Large intestine (tissue), 3 donors: Measurements from ENCODE around the gene RER1. TPM values are rescaled to one million over a fixed set of nuclear protein-coding genes. Genes with fewer than 3 reads are reported as not detected.

Experiments used
- DNase-seq, 2 donors: peaks; one replicate each; pipeline versions ENCODE4 v3.0.0 to v3.0.0-alpha.2; 2013
- H3K27ac ChIP-seq: one replicate; pipeline ENCODE4 v1.5.1; 2013; ENCODE audit warnings: low read length
- H3K27me3 ChIP-seq: 2 replicates; pipeline ENCODE4 v1.6.1; 2013; ENCODE audit warnings: low read length; ENCODE audit not compliant: control insufficient read depth, insufficient read depth
- H3K36me3 ChIP-seq: 2 replicates; pipeline ENCODE4 v1.6.1; 2013; ENCODE audit warnings: low read length; ENCODE audit not compliant: control insufficient read depth, insufficient read depth
- H3K4me1 ChIP-seq: one replicate; pipeline ENCODE4 v1.6.1; 2013; ENCODE audit warnings: low read length; ENCODE audit not compliant: control insufficient read depth, insufficient read depth
- H3K4me3 ChIP-seq: one replicate; pipeline ENCODE4 v1.5.1; 2013; ENCODE audit warnings: low read length
- H3K9me3 ChIP-seq: one replicate; pipeline ENCODE4 v1.6.1; 2013; ENCODE audit warnings: mild to moderate bottlenecking, low read depth, low read length, moderate library complexity; ENCODE audit not compliant: control insufficient read depth
- WGBS: methylation state at CpG from one replicate; pipeline ENCODE4 v1.1.5; 2013; ENCODE audit warnings: low lambda C conversion rate; ENCODE audit not compliant: insufficient coverage; 5-methylcytosine and 5-hydroxymethylcytosine counted together
- polyA plus RNA-seq: library from polyadenylated mRNA; unstranded; fragments of 120-200 nt; gene quantifications from one replicate; pipeline ENCODE4 v1.2.1, GENCODE V29; 2013

Gene RER1
- polyA plus RNA-seq, 1 donor = 139 TPM

DNA sequence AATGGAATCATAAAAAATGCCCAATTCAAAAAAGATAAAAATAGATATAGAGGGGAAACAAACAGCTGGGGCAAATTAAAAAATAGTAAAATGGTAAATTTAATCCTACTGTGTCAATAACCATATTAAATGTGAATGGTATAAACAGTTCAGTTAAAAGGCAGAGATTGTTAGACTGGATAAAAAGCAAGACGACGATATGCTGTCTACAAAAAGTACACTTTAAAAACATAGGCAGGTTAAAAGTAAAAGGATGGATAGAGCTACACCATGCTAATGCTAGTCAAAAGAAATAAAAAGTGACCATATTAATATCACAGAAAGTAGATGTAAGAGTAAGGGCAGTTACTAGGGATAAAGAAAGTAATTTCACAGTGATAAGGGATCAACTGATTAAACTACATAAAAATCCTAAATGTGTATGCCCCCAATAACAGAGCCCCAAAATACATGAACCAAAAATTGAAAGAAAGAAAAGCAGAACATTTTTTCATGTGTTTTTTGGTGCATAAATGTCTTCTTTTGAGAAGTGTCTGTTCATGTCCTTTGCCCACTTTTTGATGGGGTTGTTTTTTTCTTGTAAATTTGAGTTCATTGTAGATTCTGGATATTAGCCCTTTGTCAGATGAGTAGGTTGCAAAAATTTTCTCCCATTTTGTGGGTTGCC, 27.7 kb upstream of the RER1 start:
- no peaks in the 10 kb centered on the region for H3K27me3 ChIP-seq
- DNase-seq = no peak
- 100% methylated on average over 2 of the region's 2 CpGs for WGBS
- no peaks in the 10 kb centered on the region for H3K9me3 ChIP-seq
- H3K27ac ChIP-seq = no peak overlapping the region
- no peaks in the 10 kb centered on the region for H3K36me3 ChIP-seq
- H3K4me3 ChIP-seq = no peak overlapping the region
- no peaks in the 10 kb centered on the region for H3K4me1 ChIP-seq

- H3K4me1 ChIP-seq = no peaks in the 10 kb centered on the region
- no peak overlapping the region for H3K27ac ChIP-seq
- no peaks in the 10 kb centered on the region for H3K27me3 ChIP-seq
- DNase-seq = no peak
- no peaks in the 10 kb centered on the region for H3K9me3 ChIP-seq
- WGBS = no CpG with 5 or more reads among the region's 8 CpGs
- no peaks in the 10 kb centered on the region for H3K36me3 ChIP-seq
- no peak overlapping the region for H3K4me3 ChIP-seq
These were observed 23.4 kb upstream of the RER1 start for GRCh38 chr1:2368053-2368744.

- Histone ChIP-seq H3K4me3 (no peak overlapping the region), H3K27ac (no peak overlapping the region), H3K27me3 (no peaks in the 10 kb centered on the region), H3K4me1 (no peaks in the 10 kb centered on the region), H3K36me3 (no peaks in the 10 kb centered on the region), H3K9me3 (no peaks in the 10 kb centered on the region)
- WGBS = no CpG with 5 or more reads among the region's 36 CpGs
- DNase-seq = no peak
These were observed 18.8 kb upstream of the RER1 start for GRCh38 chr1:2372551-2373490.

- H3K4me3 ChIP-seq = no peak overlapping the region
- no peaks in the 10 kb centered on the region for H3K9me3 ChIP-seq
- H3K27ac ChIP-seq = no peak overlapping the region
- WGBS = no CpG with 5 or more reads among the region's 20 CpGs
- no peaks in the 10 kb centered on the region for H3K36me3 ChIP-seq
- peaks cover 8% of the 10 kb centered on the region for H3K4me1 ChIP-seq
- H3K27me3 ChIP-seq = no peaks in the 10 kb centered on the region
- no peak for DNase-seq
These were observed 17.9 kb upstream of the RER1 start for GRCh38 chr1:2373551-2374251.

GRCh38 chr1:2374252-2375155, 17.1 kb upstream of the RER1 start:
- no peaks in the 10 kb centered on the region for H3K9me3 ChIP-seq
- WGBS = 71% methylated on average over 4 of the region's 17 CpGs
- no peaks in the 10 kb centered on the region for H3K36me3 ChIP-seq
- H3K27me3 ChIP-seq = no peaks in the 10 kb centered on the region
- H3K4me1 ChIP-seq = peaks cover 8% of the 10 kb centered on the region
- H3K27ac ChIP-seq = no peak overlapping the region
- no peak overlapping the region for H3K4me3 ChIP-seq
- no peak for DNase-seq

- no peak for DNase-seq
- Histone ChIP-seq H3K36me3 (no peaks in the 10 kb centered on the region), H3K9me3 (no peaks in the 10 kb centered on the region), H3K4me1 (peaks cover 8% of the 10 kb centered on the region), H3K27me3 (no peaks in the 10 kb centered on the region), H3K4me3 (no peak overlapping the region), H3K27ac (no peak overlapping the region)
- WGBS = no CpG with 5 or more reads among the region's 23 CpGs
These were observed 16.3 kb upstream of the RER1 start for GRCh38 chr1:2375246-2375922.

- peaks cover 8% of the 10 kb centered on the region for H3K4me1 ChIP-seq
- no peak for DNase-seq
- H3K36me3 ChIP-seq = no peaks in the 10 kb centered on the region
These were observed 15.7 kb upstream of the RER1 start for GRCh38 chr1:2375923-2376260.

DNA sequence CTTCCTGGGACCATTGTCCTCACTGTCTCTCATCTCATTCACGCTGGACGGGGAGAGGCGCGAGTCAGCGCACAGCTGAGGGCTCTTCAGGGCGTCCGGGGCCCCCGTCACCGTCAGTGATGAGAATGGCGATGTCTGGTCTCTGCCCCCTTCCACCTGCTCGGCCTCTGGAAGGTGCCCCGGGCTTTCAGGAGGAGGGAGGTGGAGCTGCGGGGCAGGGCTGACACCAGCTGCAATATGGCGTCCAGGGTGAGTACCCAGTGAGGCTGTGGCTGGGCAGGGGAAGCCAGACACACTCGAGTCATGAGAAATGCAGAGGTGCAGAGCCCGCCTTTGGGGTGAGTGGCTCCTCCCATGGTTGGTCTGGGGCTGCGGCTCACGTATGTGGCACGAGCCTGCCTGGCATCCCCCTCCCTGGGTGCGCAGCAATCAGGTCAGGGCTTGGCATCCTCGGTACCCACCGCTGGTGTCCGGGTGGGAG, 15.3 kb upstream of the RER1 start:
- no peak for DNase-seq
- H3K9me3 ChIP-seq = no peaks in the 10 kb centered on the region
- no peak overlapping the region for H3K4me3 ChIP-seq
- no peaks in the 10 kb centered on the region for H3K36me3 ChIP-seq
- H3K27ac ChIP-seq = no peak overlapping the region
- no CpG with 5 or more reads among the region's 23 CpGs for WGBS
- H3K27me3 ChIP-seq = no peaks in the 10 kb centered on the region
- H3K4me1 ChIP-seq = peaks cover 8% of the 10 kb centered on the region

More at GRCh38 chr1:2375923-2376260, 15.7 kb upstream of the RER1 start:
- no peaks in the 10 kb centered on the region for H3K27me3 ChIP-seq
- no peak overlapping the region for H3K4me3 ChIP-seq
- WGBS = no CpG with 5 or more reads among the region's 7 CpGs
- H3K27ac ChIP-seq = no peak overlapping the region
- no peaks in the 10 kb centered on the region for H3K9me3 ChIP-seq
